A549 treated with DMSO at 1 μM for 4 hours (cell line): ENCODE data around the gene E2F6. TPM values are rescaled to one million over a fixed set of nuclear protein-coding genes. Genes with fewer than 3 reads are reported as not detected.

Experiments used
- total RNA-seq: library from RNA; stranded (reverse); fragments of 200-300 nt; extraction: Qiagen RNA extraction; gene quantifications from 5 replicates; pipeline ENCODE4 v1.2.3, GENCODE V29; 2022; ENCODE audit warnings: low read depth

Gene E2F6
- total RNA-seq = 25.3 to 31.8 TPM (median 30.5 TPM) in 5 replicates

GRCh38 chr2:11465485-11466306 is at the start of gene E2F6:
Gene E2F6, minus strand, starts transcription at chr2:11466161. Its CDS starts 282 bp downstream, at chr2:11465879.

Other genes with a start within 250 kb of the E2F6 start
- gene ROCK2, start 121.5 kb downstream of the E2F6 start, total RNA-seq = 25.2 to 38.5 TPM (median 32.2 TPM) in 5 replicates
- 2.4 to 3.7 TPM (median 3.2 TPM) in 5 replicates for gene GREB1, start 67.9 kb upstream of the E2F6 start, total RNA-seq
- not detected in 5 replicates for gene NTSR2, start 204.0 kb upstream of the E2F6 start, total RNA-seq